Stimulated activated CD4-positive, alpha-beta T cell treated with anti-CD3 and anti-CD28 coated beads, Interleukin-1b, Interleukin-23, amount 100 ng/mL, for 4 hours (primary cell): ENCODE results near the gene LRRC36.
A peak's percentile ranks its signal among the peaks of the same experiment; 100 is the strongest.

ENCODE experiments used
- DNase-seq, 2 donors: peaks; one replicate each; pipeline ENCODE4 v3.0.0-alpha.2; 2020; ENCODE audit warnings: low read depth in 2 of 2

The LRRC36 gene

DNA sequence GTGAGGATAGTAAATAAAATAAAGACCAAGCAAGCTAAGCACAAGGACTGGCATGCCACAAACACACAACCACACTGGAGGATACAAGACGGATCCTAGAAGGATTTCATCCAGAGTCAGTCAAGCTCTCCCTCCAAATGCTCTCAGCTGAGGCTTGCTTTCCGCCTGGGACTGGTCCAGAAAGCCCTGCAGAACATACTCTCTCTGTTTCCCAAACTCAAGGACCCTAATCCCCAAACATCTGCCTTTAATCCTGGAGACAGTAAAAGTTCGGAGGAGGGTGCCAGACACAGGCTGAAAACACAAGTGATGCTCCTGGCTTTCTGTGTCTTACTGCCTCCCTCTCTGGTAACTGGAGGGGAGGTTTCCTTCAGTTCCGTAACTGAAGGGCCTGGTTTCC, 99.0 kb downstream of the LRRC36 start:
- DNase-seq, result no peak

GRCh38 chr16:67426022-67426421, 99.4 kb downstream of the LRRC36 start:
- DNase-seq, result no peak

DNA sequence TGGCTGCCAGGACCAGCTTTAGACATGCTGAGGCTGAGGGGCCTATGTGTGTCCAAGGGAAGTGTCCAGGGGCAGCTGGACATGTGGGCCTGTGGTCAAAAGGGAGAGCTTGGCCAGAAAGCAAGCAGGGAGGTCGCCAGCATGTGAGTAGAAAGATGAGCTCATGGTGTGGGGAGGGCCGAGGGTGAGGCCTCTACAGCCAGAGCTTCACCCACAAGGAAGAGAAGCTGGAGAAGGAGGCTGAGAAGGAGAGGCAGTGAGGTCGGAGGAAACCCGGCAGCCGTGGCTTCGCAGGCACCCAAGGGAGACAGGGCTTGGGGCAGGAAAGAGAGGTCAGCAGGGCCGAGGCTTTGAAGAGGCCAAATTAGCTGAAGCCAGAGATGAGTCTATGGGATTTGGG, 100.3 kb downstream of the LRRC36 start:
- DNase-seq, result no peak

- peak; percentile 44 to 47 for DNase-seq
Measured at GRCh38 chr16:67428146-67428731, 101.6 kb downstream of the LRRC36 start.

DNA sequence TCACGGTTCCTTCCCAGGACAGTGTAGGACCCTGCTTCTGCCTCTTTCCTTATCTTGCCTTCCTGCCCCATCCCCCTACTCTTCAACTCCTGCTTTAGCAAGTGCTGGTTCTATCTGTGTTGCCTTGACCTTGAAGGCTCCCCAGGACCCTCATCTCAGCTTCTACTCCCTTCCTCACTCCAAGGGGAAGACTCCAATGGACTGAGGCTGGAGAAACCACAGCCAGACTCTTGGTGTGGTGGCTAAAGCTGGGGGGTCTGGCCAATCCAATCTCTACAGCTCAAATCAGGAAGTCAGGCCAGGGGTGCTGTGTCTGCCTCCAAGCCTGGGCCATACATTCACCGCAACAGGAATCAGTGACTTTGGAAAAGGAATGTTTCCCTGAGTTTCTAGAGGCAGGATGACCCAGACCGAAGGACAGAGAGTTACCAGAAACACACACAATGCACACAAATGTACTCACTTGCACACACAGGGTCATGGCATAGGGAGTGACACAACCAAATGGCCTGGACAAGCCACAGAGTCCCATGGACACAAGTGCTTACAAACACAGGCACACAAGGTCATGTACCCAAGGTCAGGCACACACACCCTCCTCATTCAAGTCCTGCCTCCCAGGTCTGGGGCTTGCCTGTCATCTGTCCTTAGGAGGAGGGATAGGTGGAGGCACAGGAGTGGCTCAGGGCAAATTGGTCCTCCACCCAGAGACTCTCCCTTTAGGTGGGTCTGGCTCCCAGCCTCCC, 102.6 kb downstream of the LRRC36 start:
- no peak for DNase-seq

- no peak for DNase-seq
Measured at GRCh38 chr16:67429799-67430503, 103.3 kb downstream of the LRRC36 start.

DNA sequence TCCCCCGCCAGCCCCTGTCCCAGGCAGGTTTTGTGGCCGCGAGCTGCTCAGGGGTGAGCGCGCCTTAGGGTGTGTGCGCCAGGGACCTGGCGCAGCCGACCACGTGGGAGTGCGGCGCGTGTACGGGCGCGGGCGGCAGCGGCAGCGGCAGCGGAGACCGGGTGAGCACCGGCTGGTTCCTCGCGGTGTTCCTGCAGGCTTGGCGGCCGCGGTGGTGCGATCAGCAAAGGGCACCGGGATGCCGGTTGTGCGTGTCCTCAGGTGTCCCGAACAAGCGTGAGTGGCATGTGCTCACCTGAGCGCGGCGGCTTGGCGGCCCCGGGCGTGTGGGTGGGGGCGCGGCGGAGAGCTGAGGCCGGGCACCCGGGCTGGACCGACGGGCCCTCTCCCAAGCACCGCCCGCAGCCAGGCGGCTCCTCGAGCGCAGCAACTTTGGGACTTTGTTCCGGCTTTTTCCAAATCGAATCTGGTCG, 103.9 kb downstream of the LRRC36 start:
- peak; percentile 17 to 45 for DNase-seq

DNA sequence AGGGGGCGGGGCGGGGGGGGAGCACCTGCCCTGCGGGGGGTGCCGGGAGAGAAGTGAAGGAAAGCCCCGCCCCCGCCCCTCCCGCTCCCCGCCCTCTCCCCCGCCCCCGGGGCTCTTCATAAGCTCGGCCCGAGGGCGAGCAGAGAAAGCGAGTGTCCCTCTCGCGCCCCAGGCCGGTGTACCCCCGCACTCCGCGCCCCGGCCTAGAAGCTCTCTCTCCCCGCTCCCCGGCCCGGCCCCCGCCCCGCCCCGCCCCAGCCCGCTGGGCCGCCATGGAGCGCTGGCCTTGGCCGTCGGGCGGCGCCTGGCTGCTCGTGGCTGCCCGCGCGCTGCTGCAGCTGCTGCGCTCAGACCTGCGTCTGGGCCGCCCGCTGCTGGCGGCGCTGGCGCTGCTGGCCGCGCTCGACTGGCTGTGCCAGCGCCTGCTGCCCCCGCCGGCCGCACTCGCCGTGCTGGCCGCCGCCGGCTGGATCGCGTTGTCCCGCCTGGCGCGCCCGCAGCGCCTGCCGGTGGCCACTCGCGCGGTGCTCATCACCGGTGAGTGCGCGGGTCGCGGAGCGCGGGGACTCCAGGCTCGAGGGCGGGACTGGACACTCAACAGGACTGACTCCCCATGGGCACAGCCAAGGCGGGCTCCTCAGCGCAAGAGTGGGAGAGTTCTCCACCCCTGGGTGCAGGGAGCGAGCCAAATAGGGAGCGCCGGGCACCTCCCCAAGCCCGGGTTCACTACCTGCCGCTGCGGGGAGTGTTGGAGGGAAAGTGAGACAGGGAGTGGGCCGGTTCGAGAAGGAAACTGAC, 104.6 kb downstream of the LRRC36 start, which contains the start of gene HSD11B2:
TSS of gene HSD11B2 (plus strand) at position 145 of the 798 bp plus-strand sequence. CDS start at position 273, 128 bp downstream.
- peak; percentile 20 to 41 for DNase-seq

DNA sequence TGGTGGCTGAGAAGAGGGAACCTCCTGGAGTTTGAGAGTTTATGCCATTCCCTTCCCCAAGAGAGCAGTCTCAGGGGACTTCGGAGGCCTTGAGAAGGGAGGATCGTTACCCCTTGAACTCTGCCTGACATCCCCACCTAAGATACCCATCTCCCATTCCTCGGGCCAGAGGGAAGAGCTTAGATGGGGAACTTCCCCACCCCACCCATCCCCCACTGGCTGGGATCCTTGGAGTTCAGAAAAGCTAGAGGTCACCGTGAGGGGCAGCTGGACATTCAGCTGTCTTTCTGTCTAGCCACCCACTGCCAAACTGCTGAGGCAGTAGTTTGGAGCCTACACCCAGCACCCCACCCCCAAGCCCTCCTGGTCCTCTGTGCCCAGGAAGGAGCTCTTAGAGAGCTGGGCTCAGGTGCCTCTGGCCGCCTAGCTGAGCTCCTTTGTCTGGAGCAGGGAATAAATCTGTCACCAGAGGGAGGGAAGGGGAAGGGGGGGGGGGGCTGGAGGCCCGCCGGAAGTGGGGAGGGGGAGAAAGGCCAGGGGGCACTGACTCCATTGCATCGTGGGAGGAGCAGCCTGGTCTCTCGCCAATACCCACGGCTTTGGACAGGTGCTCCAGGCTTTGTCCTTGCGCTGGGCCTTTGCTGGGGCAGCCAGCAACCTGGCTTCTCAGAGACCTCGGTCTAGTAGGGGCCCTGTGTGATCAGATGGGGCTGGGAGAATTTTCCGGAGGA, 105.3 kb downstream of the LRRC36 start:
- DNase-seq, result no peak

GRCh38 chr16:67432506-67432890, 105.9 kb downstream of the LRRC36 start:
- DNase-seq, result no peak

GRCh38 chr16:67433131-67433719, 106.6 kb downstream of the LRRC36 start:
- no peak for DNase-seq
